A673 (cell line): Measurements from ENCODE around the gene AHNAK2. TPM values are rescaled to one million over a fixed set of nuclear protein-coding genes. Genes with fewer than 3 reads are reported as not detected.

ENCODE experiments used
- BruUV-seq: library from RNA; stranded (reverse); fragments of 400-500 nt; replicated peaks from 2 replicates; lab custom pipeline; 2021; lab: Mats Ljungman, UMichigan
- CTCF ChIA-PET: fragments of 300-600 bp; sonication (Branson Sonifier 250); formaldehyde crosslinking; loops from one replicate; lab custom pipeline; 2022; ENCODE audit warnings: antibody characterized with exemption; lab: Charles Lee
- POLR2A ChIA-PET: fragments of 300-600 bp; sonication (Branson Sonifier 250); formaldehyde crosslinking; loops from one replicate; lab custom pipeline; 2022; ENCODE audit warnings: antibody characterized with exemption; ENCODE audit not compliant: low non-redundant PET; lab: Charles Lee
- DNase-seq: peaks from one replicate; pipeline ENCODE4 v3.0.0-alpha.2; 2015; ENCODE audit warnings: low spot score
- H3K27ac ChIP-seq: fragments of 200-600 bp; sonication (generic); 2 replicates; pipeline ENCODE4 v1.5.1; 2016; ENCODE audit warnings: mixed run types, low read depth, mild to moderate bottlenecking, mixed read lengths, antibody characterized with exemption, low read length; ENCODE audit not compliant: poor library complexity, severe bottlenecking
- H3K27me3 ChIP-seq: fragments of 200-600 bp; sonication (generic); replicated peaks from 2 replicates; pipeline ENCODE4 v1.6.1; 2017; ENCODE audit warnings: mixed run types, low read depth, mild to moderate bottlenecking, mixed read lengths, antibody characterized with exemption, low read length; ENCODE audit not compliant: insufficient read depth, poor library complexity
- H3K36me3 ChIP-seq: fragments of 200-600 bp; sonication (generic); 2 replicates; pipeline ENCODE4 v1.6.1; 2016; ENCODE audit warnings: mixed run types, mild to moderate bottlenecking, mixed read lengths, antibody characterized with exemption, low read length; ENCODE audit not compliant: insufficient read depth, poor library complexity, severe bottlenecking
- H3K4me1 ChIP-seq: fragments of 200-600 bp; sonication (generic); 2 replicates; pipeline ENCODE4 v1.6.1; 2017; ENCODE audit warnings: mixed run types, mild to moderate bottlenecking, mixed read lengths, antibody characterized with exemption, low read length; ENCODE audit not compliant: insufficient read depth, poor library complexity, severe bottlenecking
- H3K4me3 ChIP-seq: fragments of 200-600 bp; sonication (generic); 2 replicates; pipeline ENCODE4 v1.5.1; 2016; ENCODE audit warnings: low read depth, mixed run types, mild to moderate bottlenecking, mixed read lengths, low read length; ENCODE audit not compliant: poor library complexity, severe bottlenecking
- H3K9me3 ChIP-seq: fragments of 200-600 bp; sonication (generic); 2 replicates; pipeline ENCODE4 v1.6.1; 2016; ENCODE audit warnings: mixed run types, low read depth, mild to moderate bottlenecking, mixed read lengths, antibody characterized with exemption, low read length; ENCODE audit not compliant: poor library complexity, severe bottlenecking
- CTCF ChIP-seq: fragments of 300-800, 200-600 bp; sonication (generic); conservative IDR thresholded peaks from 2 replicates; pipeline ENCODE4 v1.5.1; 2017; ENCODE audit warnings: low read depth, mild to moderate bottlenecking, antibody characterized with exemption, low read length, moderate library complexity, mixed read lengths
- EZH2 ChIP-seq: fragments of 200-600 bp; sonication (generic); IDR thresholded peaks from 2 replicates; pipeline ENCODE4 v1.6.1; 2017; ENCODE audit warnings: borderline replicate concordance, low read depth, mild to moderate bottlenecking, mixed read lengths, antibody characterized with exemption, low read length; ENCODE audit not compliant: poor library complexity, severe bottlenecking
- intact Hi-C: fragments of 100-400 bp; cut with micrococcal nuclease; formaldehyde crosslinking; loops from one replicate; pipeline ENCODE4 v1.10.0; 2022; ENCODE audit not compliant: unreplicated experiment
- total RNA-seq: library from RNA; stranded (reverse); gene quantifications from 2 replicates; pipeline ENCODE4 v1.2.3, GENCODE V29; 2021

The AHNAK2 gene
- total RNA-seq, 1 experiment from 2014 or later, result 0.56 TPM

- Histone ChIP-seq H3K27ac (no peak overlapping the region), H3K9me3 (no peaks in the 10 kb centered on the region), H3K36me3 (no peaks in the 10 kb centered on the region), H3K27me3 (no peaks in the 10 kb centered on the region), H3K4me3 (no peak overlapping the region), H3K4me1 (peaks cover 12% of the 10 kb centered on the region)
- TF ChIP-seq CTCF, result no peak
- no peak for TF ChIP-seq EZH2
- ChIA-PET CTCF (interaction anchor here (0.6 to 1.5 kb wide), 3 partner anchors 11 to 71 kb away, joined by 4 to 13 read pairs (median 5); partner anchors contain the start of gene CLBA1), POLR2A (no interaction called here)
- no peak for DNase-seq
- no TSS peak for BruUV-seq
- intact Hi-C loops, result no loop called here
Measured at GRCh38 chr14:104974665-104975390, 3.3 kb downstream of the AHNAK2 start.

DNA sequence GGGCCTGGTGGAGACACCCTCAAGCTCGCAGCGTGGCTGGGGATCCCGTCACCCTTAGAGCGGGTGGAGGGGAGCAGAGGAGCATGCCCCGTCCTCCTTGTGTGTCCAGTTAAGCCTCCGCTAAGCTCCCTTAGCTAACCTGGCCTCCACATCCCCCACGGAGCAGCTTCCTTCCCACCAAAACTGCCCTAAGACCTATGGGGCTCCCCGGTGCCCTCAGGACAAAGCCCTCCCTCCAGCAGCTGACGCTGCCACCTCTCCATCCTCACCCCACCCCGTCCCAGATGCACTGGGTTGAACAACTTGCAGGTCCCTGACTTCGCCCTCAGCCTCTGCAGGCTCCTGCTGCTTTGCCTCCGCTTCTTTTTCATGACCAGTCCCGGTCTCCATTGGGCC lies 4.0 kb downstream of the AHNAK2 start:
- no TSS peak for BruUV-seq
- Histone ChIP-seq H3K36me3 (no peaks in the 10 kb centered on the region), H3K27ac (no peak overlapping the region), H3K9me3 (no peaks in the 10 kb centered on the region), H3K4me1 (peaks cover 12% of the 10 kb centered on the region), H3K4me3 (no peak overlapping the region), H3K27me3 (no peaks in the 10 kb centered on the region)
- TF ChIP-seq CTCF (no peak), EZH2 (no peak)
- ChIA-PET POLR2A (no interaction called here), CTCF (interaction anchor here (0.6 kb wide), 1 partner anchor 30 kb away, joined by 5 read pairs; no protein-coding TSS in a partner anchor)
- intact Hi-C loops, result no loop called here
- DNase-seq, result no peak

GRCh38 chr14:104973385-104974145 lies 4.6 kb downstream of the AHNAK2 start:
- BruUV-seq, result no TSS peak
- CTCF ChIA-PET, result interaction anchor here (0.6 to 1.3 kb wide), 2 partner anchors 12 to 65 kb away, joined by 3 to 5 read pairs; partner anchors contain the start of gene CLBA1
- TF ChIP-seq EZH2, result no peak
- no peak for TF ChIP-seq CTCF
- H3K9me3 ChIP-seq, result no peaks in the 10 kb centered on the region
- H3K36me3 ChIP-seq, result no peaks in the 10 kb centered on the region
- no peak overlapping the region for H3K27ac ChIP-seq
- no peaks in the 10 kb centered on the region for H3K27me3 ChIP-seq
- H3K4me1 ChIP-seq, result peaks cover 13% of the 10 kb centered on the region
- H3K4me3 ChIP-seq, result no peak overlapping the region
- intact Hi-C loops, result no loop called here
- POLR2A ChIA-PET, result no interaction called here
- peak; percentile 53 for DNase-seq
